PC-9 (cell line): ENCODE results near the gene DBN1. TPM values are rescaled to one million over a fixed set of nuclear protein-coding genes. Genes with fewer than 3 reads are reported as not detected.

ENCODE experiments used
- BruUV-seq: library from RNA; stranded (reverse); fragments of 400-500 nt; replicated peaks from 2 replicates; lab custom pipeline; 2021; lab: Mats Ljungman, UMichigan
- CTCF ChIA-PET: fragments of 300-600 bp; sonication (Branson Sonifier 250); formaldehyde crosslinking; loops from one replicate; lab custom pipeline; 2022; ENCODE audit warnings: antibody characterized with exemption; lab: Charles Lee
- POLR2A ChIA-PET: fragments of 300-600 bp; sonication (Branson Sonifier 250); formaldehyde crosslinking; loops from one replicate; lab custom pipeline; 2022; ENCODE audit warnings: antibody characterized with exemption; ENCODE audit not compliant: unreplicated experiment; lab: Charles Lee
- DNase-seq, 2 experiments: peaks; one replicate each; pipeline versions ENCODE4 v3.0.0 to v3.0.0-alpha.2; 2015 to 2022; ENCODE audit warnings: mixed read lengths in 1 of 2
- H2AFZ ChIP-seq: fragments of 200-600 bp; sonication (generic); 2 replicates; pipeline ENCODE4 v1.8.1; 2017; ENCODE audit warnings: antibody characterized with exemption
- H3F3A ChIP-seq: fragments of 200-600 bp; sonication (generic); 2 replicates; pipeline ENCODE4 v1.8.1; 2017; ENCODE audit warnings: antibody characterized with exemption, mild to moderate bottlenecking, low read depth; ENCODE audit not compliant: insufficient read depth
- H3K27ac ChIP-seq: fragments of 200-600 bp; sonication (generic); 2 replicates; pipeline ENCODE4 v1.6.1; 2016; ENCODE audit warnings: mixed run types
- H3K27me3 ChIP-seq: fragments of 200-600 bp; sonication (generic); 2 replicates; pipeline ENCODE4 v1.6.1; 2016; ENCODE audit warnings: low read depth, mixed run types; ENCODE audit not compliant: insufficient read depth
- H3K36me3 ChIP-seq: fragments of 200-600 bp; sonication (generic); 2 replicates; pipeline ENCODE4 v1.6.1; 2016; ENCODE audit warnings: low read depth, mixed run types
- H3K4me1 ChIP-seq: fragments of 200-600 bp; sonication (generic); replicated peaks from 2 replicates; pipeline ENCODE4 v1.6.1; 2016; ENCODE audit warnings: mixed run types; ENCODE audit not compliant: insufficient read depth
- H3K4me2 ChIP-seq: fragments of 200-600 bp; sonication (generic); 2 replicates; pipeline ENCODE4 v1.6.1; 2017; ENCODE audit warnings: mixed run types
- H3K4me3 ChIP-seq: fragments of 200-600 bp; sonication (generic); 2 replicates; pipeline ENCODE4 v1.6.1; 2016; ENCODE audit warnings: mixed run types
- H3K79me2 ChIP-seq: fragments of 200-600 bp; sonication (generic); 2 replicates; pipeline ENCODE4 v1.6.1; 2017; ENCODE audit warnings: low read depth, mixed run types
- H3K9me2 ChIP-seq: fragments of 200-600 bp; sonication (generic); 2 replicates; pipeline ENCODE4 v1.8.1; 2017; ENCODE audit warnings: mild to moderate bottlenecking; ENCODE audit not compliant: insufficient read depth
- H3K9me3 ChIP-seq: fragments of 200-600 bp; sonication (generic); 2 replicates; pipeline ENCODE4 v1.8.1; 2016; ENCODE audit warnings: low read depth; ENCODE audit not compliant: insufficient read depth
- H4K20me1 ChIP-seq: fragments of 200-600 bp; sonication (generic); 2 replicates; pipeline ENCODE4 v1.8.1; 2017; ENCODE audit not compliant: insufficient read depth
- EZH2 ChIP-seq: fragments of 200-600 bp; sonication (generic); IDR thresholded peaks from 2 replicates; pipeline ENCODE4 v1.8.0; 2017; ENCODE audit warnings: antibody characterized with exemption, low read depth
- intact Hi-C: fragments of 100-400 bp; cut with micrococcal nuclease; formaldehyde crosslinking; loops from one replicate; pipeline ENCODE4 v1.10.0; 2022; ENCODE audit not compliant: unreplicated experiment
- total RNA-seq: library from RNA; stranded (reverse); gene quantifications from 2 replicates; pipeline ENCODE4 v1.2.3, GENCODE V29; 2021
- TF ChIP-seq, protein P1 (sequence below): fragments of 200-600 bp; sonication (generic); conservative IDR thresholded peaks from 2 replicates; pipeline ENCODE4 v1.6.1; 2017; ENCODE audit warnings: mixed run types, antibody characterized with exemption, mild to moderate bottlenecking, moderate library complexity

The DBN1 gene
- total RNA-seq, 1 experiment from 2014 or later = 144 TPM

GRCh38 chr5:177505075-177505474, 31.6 kb upstream of the DBN1 start:
- TF ChIP-seq, protein P1, sequence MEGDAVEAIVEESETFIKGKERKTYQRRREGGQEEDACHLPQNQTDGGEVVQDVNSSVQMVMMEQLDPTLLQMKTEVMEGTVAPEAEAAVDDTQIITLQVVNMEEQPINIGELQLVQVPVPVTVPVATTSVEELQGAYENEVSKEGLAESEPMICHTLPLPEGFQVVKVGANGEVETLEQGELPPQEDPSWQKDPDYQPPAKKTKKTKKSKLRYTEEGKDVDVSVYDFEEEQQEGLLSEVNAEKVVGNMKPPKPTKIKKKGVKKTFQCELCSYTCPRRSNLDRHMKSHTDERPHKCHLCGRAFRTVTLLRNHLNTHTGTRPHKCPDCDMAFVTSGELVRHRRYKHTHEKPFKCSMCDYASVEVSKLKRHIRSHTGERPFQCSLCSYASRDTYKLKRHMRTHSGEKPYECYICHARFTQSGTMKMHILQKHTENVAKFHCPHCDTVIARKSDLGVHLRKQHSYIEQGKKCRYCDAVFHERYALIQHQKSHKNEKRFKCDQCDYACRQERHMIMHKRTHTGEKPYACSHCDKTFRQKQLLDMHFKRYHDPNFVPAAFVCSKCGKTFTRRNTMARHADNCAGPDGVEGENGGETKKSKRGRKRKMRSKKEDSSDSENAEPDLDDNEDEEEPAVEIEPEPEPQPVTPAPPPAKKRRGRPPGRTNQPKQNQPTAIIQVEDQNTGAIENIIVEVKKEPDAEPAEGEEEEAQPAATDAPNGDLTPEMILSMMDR = no peak
- TF ChIP-seq EZH2 = no peak
- Histone ChIP-seq H3K4me3 (no peak overlapping the region), H3K9me2 (no peaks in the 10 kb centered on the region), H3K27me3 (no peaks in the 10 kb centered on the region), H2AFZ (no peak overlapping the region), H3K4me2 (no peak overlapping the region), H3K27ac (no peak overlapping the region), H3K4me1 (no peaks in the 10 kb centered on the region), H3K9me3 (no peaks in the 10 kb centered on the region), H3K79me2 (no peaks in the 10 kb centered on the region), H3F3A (peaks cover 12% of the 10 kb centered on the region; the same call in 1 of the 2 replicates), H3K36me3 (no peaks in the 10 kb centered on the region), H4K20me1 (no peaks in the 10 kb centered on the region)
- ChIA-PET POLR2A (no interaction called here), CTCF (no interaction called here)
- DNase-seq = no peak
- no TSS peak for BruUV-seq
- intact Hi-C loops = no loop called here

GRCh38 chr5:177504086-177505056, 30.9 kb upstream of the DBN1 start:
- Histone ChIP-seq H3K9me3 (no peaks in the 10 kb centered on the region), H4K20me1 (no peaks in the 10 kb centered on the region), H3K36me3 (no peaks in the 10 kb centered on the region), H2AFZ (no peak overlapping the region), H3K4me2 (no peak overlapping the region), H3K79me2 (no peaks in the 10 kb centered on the region), H3K4me1 (no peaks in the 10 kb centered on the region), H3F3A (peaks cover 12% of the 10 kb centered on the region; the same call in 1 of the 2 replicates), H3K27me3 (no peaks in the 10 kb centered on the region), H3K9me2 (no peaks in the 10 kb centered on the region), H3K27ac (no peak overlapping the region), H3K4me3 (no peak overlapping the region)
- DNase-seq = no peak
- ChIA-PET POLR2A (no interaction called here), CTCF (no interaction called here)
- no TSS peak for BruUV-seq
- intact Hi-C loops = no loop called here
- TF ChIP-seq EZH2 = no peak
- TF ChIP-seq, protein P1 = no peak

DNA sequence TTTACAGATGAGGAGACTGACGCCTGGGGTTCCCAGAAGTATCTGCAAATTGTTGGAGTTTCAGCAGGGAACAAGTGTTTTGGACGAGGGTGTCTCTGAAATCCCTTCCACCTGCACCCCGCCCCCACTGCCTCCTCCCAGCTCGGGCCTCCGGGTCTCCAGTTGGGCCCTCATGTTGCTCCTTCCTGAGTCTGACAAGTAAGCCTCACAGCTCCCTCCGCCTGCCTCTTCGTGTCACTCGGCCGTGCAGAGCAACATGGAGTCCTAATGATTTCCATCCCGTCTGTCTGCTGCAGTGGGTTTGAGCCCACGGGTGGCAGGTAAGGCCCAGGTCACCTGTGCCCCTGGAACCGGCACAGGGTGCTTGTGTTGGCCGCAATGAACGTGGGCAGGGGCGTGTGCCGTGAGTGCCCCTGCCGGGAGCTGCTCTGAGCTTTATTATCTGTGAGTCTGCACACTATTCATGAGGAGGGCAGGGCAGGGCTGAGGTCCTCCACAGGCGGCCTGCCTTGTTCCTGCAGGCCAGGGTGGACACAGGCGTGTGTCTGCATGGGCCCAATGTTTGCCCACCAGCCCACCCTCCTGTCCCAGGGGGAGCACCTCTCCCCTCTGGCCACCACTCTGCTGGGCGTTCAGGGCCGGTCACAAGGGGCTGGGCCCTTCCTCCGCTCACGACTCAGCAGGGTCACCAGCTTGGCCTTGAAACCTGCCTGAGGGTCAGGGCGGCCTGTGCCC, 30.1 kb upstream of the DBN1 start:
- no peaks in the 10 kb centered on the region for H3K9me2 ChIP-seq
- no TSS peak for BruUV-seq
- no peak overlapping the region for H3K27ac ChIP-seq
- H3K9me3 ChIP-seq = no peaks in the 10 kb centered on the region
- no peaks in the 10 kb centered on the region for H4K20me1 ChIP-seq
- H3F3A ChIP-seq = peaks cover 12% of the 10 kb centered on the region; the same call in 1 of the 2 replicates
- no peak overlapping the region for H2AFZ ChIP-seq
- no peaks in the 10 kb centered on the region for H3K79me2 ChIP-seq
- TF ChIP-seq, protein P1 = no peak
- TF ChIP-seq EZH2 = no peak
- no peaks in the 10 kb centered on the region for H3K4me1 ChIP-seq
- H3K4me3 ChIP-seq = no peak overlapping the region
- no peak overlapping the region for H3K4me2 ChIP-seq
- H3K27me3 ChIP-seq = no peaks in the 10 kb centered on the region
- POLR2A ChIA-PET = no interaction called here
- CTCF ChIA-PET = no interaction called here
- H3K36me3 ChIP-seq = no peaks in the 10 kb centered on the region
- intact Hi-C loops = no loop called here
- DNase-seq = no peak
